ENCODE results near the gene OAF.
"Not testable (repeated sequence)": the region's sequence is repeated elsewhere in the genome, so short reads cannot be mapped to it uniquely, and the experiment has no call there.

The OAF gene

GRCh38 chr11:120245434-120245833 is 34.6 kb downstream of the OAF start:
- no peak for DNase-seq

- no peak for DNase-seq
Observed at GRCh38 chr11:120248551-120249278, 37.9 kb downstream of the OAF start.

DNA sequence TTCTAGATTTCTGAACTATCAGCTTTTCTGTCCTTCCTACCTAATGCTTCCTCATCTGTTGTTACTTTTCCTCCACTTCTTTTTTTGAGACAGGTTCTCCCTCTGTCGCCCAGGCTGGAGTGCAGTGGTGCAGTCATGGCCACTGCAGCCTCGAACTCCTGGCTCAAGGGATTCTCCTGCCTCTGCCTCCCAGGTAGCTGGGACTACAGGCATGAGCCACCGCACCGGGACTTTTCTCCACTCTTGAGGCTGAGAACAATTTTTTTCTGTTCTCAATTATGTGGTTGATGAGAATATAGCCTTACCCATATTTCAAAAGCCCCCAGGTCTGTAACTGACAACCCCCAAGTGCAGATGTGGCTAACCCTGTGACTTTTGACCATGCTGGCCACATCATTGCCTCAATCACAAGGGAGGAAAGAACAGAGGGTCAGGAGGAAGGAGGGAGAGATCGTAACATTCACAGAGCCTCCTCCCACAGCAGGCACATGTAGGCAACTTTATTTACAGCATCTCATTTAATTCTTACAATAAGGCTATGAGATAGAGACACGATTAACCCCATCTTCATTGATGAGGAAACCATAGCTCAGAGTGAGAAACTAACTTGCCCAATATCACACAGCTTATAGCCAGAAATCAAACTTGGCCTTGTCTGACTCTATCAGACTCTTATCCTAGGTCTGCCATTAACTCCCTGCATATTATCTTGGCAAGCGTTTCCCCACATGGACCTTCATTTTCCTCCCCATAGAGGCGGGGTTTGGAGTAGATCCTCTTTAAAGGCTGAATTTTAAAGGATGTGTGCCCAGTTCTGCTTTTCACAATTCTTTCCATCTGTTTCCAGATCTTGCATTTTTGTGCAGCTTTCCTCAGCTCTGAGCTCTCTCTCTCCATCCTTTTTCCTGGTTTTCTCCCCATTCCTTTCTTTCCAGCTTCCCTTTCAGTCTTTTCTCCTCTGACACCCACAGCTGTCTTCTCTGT is 38.7 kb downstream of the OAF start:
- DNase-seq, result no peak

- DNase-seq, result not testable (repeated sequence)
Observed at GRCh38 chr11:120253377-120253776, 42.5 kb downstream of the OAF start.

GRCh38 chr11:120254788-120255518 is 44.1 kb downstream of the OAF start:
- DNase-seq, result no peak

DNA sequence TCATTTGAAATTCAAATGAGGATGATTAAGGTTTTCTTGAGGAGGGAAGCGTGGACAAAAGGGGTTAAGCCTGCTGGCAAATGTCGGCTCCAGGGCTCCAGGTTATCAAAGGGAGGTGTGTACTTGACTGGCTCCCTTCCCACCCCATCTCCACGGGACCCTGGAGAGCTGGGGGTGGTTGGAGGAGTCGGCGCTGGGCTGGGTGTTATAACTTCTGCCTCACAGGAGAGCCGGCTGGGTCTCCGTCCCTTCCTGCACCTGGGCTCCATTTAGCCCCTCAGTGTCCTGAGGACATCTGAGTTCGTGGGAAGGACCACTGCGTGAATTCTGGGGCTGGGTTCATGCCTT is 44.7 kb downstream of the OAF start:
- DNase-seq, result no peak

- DNase-seq, result no peak
Observed at GRCh38 chr11:120256178-120256577, 45.3 kb downstream of the OAF start.

- DNase-seq, result no peak
Observed at GRCh38 chr11:120256779-120257178, 45.9 kb downstream of the OAF start.

- DNase-seq, result no peak
Observed at GRCh38 chr11:120257346-120257745, 46.5 kb downstream of the OAF start.

DNA sequence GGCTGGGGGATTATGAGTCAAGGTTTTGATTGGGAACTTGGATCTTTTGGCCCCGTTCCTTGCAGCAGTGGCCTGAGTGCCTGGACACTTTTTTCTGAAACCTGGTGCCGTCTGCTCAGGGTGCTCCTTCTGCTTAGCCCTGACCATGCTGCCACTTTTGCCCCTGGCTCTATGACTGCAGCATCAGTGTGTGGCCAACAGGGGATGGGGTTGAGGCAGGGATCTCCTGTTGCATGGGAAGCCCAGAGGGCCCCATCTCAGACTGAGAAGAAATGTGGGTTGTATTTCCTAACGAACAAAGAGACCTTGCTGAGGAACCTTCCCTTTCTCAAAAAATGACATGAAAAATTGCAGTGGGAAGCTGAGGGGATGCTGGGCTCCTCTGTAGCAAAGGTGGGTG is 47.8 kb downstream of the OAF start:
- no peak for DNase-seq

DNA sequence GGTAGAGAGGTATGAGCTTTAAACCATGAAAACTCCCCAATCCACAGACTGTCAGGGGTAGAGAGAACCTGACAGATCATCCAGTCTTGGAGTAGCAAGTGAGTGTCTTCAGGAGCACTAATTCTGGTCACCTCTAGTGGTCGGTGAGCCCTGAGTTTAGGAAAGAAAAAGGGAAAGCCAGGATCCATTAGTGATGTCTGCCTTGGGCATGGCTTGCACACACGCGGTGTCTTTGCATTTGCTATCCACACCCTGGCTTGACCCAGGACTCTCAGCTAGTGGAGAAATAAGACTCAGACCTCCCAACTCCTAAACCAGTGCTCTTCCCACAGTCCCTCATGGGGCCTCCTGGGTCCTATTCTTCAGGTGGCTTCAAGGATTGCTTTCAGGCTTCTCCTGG is 48.4 kb downstream of the OAF start:
- no peak for DNase-seq

- no peak for DNase-seq
Observed at GRCh38 chr11:120259988-120260565, 49.2 kb downstream of the OAF start.

GRCh38 chr11:120260616-120261015 is 49.8 kb downstream of the OAF start:
- no peak for DNase-seq

GRCh38 chr11:120261321-120261720 is 50.5 kb downstream of the OAF start:
- DNase-seq, result no peak

DNA sequence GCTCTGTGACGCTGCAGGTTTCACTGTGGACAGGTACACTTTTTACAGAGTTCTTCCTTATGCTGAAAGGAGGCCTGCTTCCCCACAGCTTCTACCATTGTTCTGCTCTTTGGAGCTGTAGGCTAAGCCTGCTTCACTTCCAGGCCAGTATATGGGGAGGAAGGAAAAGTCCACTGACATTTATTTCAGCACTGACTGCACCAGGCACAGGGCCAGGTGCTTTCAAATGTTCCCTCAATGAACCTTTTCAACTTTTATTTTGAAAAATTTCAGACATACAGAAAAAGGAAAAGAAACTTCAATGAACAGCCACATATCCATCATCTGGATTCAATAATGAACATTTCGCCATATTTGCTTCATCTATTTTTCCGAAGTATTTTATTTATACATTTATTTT is 51.1 kb downstream of the OAF start:
- DNase-seq, result no peak

DNA sequence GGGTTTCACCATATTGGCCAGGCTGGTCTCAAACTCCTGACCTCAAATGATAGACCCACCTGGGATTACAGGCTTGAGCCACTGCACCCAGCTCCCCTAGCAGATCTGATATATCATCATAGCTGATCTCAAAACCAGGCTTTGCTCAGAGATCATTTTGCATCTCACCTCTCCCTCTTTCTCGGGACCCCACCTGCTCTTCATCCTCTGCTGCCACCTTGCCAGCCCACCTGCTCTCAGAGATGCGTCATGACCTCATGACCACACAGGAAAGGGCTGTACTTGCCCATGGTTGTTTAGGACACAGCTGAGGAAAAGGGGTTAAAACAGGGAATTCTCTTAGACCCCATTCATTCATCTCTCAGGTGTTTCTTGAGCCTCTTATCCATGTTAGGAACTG is 56.5 kb downstream of the OAF start:
- DNase-seq, result no peak

DNA sequence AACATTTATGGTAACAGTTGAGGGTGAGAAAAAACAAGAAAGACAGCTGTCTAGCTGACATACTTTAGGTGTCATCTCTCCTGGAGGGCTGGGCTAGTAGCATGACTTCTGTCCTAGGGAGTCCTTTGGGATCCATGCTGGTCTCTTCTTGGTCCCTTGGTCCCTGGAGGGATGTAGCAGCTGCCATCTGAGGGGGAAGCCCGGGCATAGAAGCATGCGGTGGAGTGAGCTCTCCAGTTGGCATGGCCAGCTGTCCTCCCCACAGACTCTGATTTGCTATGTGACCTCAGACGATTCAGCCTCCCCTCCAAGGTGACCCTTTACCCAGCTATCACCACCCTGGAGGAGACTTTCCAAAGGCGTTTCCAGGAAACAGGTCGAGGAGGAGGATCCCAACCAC is 57.9 kb downstream of the OAF start:
- no peak for DNase-seq

DNA sequence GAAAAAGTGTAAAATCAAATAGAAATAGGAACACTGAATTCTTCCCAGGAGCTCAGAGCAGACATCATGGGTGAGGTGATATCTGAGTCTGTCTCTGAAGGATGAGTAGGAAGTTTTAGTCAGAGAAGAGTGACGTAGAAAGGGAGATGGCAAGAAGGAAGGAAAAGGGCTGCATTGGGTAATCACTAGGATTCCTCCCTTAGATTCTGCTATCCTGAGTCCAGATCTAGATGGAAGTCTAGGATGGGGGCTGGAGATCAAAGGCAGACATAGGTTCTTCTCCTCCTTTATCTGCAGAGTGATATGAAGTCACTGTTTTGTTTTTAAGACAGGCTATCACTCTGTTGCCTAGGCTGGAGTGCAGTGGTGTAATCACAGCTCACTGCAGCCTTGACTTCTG is 59.6 kb downstream of the OAF start:
- no peak for DNase-seq

GRCh38 chr11:120271672-120272071 is 60.8 kb downstream of the OAF start:
- DNase-seq, result no peak

GRCh38 chr11:120272303-120272702 is 61.5 kb downstream of the OAF start:
- DNase-seq, result no peak

GRCh38 chr11:120273432-120273831 is 62.6 kb downstream of the OAF start:
- DNase-seq, result no peak

GRCh38 chr11:120273956-120274355 is 63.1 kb downstream of the OAF start:
- not testable (repeated sequence) for DNase-seq

DNA sequence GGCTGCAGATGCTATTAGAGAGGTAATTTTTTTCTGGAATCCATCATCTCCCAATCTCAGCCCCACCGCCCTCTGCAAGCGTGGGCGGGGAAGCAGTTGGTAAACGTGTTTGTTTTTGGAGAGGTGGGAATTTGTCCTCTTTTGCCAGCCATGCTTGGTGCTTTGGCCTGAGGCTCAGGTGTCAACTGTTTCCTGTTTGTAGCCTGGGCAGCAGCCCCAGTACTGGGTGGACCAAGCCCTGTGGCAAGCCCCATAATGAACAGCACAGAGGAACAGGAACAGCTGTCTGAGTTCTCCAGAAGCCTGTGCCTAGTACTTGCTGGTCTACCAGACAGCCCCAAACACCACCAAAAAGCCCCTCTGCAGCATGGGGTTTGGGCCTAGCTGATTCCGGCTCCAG is 68.7 kb downstream of the OAF start:
- no peak for DNase-seq
